Breast epithelium (tissue), 3 donors: ENCODE measurements around the gene MOG.

ENCODE experiments used
- POLR2A ChIP-seq: fragments of 450-650 bp; IDR thresholded peaks from one replicate; pipeline ENCODE4 v1.6.1; 2016; ENCODE audit warnings: antibody characterized with exemption, mild to moderate bottlenecking, moderate library complexity
- TF ChIP-seq, protein P1 (sequence below), 3 donors: fragments of 450-650 bp; IDR thresholded peaks; one replicate each; pipeline ENCODE4 v1.5.1; 2016 to 2017; ENCODE audit warnings: antibody characterized with exemption in 3 of 3, mild to moderate bottlenecking in 3 of 3, moderate library complexity in 3 of 3

DNA sequence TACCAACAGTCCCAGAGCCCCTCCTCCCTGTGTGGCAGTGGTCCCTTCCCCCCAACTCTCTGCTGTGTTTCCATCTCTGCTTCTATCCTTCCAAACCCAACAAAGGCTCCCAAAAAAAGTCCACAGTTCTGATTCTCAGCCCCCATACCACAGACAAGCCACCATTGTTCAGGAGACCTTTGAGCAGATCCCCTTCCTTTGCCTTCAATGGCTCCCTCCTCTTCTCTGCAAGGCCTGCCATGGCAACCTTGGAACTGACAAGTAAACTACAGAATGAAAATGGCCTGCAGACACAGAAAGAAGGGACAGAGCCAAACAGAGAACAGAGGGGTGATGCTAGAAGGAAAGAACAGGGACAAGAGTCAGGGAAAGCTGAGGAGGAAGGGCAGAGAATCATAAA, 48.8 kb upstream of the MOG start:
- TF ChIP-seq, protein P1, sequence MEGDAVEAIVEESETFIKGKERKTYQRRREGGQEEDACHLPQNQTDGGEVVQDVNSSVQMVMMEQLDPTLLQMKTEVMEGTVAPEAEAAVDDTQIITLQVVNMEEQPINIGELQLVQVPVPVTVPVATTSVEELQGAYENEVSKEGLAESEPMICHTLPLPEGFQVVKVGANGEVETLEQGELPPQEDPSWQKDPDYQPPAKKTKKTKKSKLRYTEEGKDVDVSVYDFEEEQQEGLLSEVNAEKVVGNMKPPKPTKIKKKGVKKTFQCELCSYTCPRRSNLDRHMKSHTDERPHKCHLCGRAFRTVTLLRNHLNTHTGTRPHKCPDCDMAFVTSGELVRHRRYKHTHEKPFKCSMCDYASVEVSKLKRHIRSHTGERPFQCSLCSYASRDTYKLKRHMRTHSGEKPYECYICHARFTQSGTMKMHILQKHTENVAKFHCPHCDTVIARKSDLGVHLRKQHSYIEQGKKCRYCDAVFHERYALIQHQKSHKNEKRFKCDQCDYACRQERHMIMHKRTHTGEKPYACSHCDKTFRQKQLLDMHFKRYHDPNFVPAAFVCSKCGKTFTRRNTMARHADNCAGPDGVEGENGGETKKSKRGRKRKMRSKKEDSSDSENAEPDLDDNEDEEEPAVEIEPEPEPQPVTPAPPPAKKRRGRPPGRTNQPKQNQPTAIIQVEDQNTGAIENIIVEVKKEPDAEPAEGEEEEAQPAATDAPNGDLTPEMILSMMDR (IDR thresholded peaks at IDR 0.05), result no peak
- no peak for TF ChIP-seq POLR2A
